GM19395 (cell line): ENCODE data around the gene CKS1B.

Experiments used
- ATAC-seq: cut with Tn5 transposase; IDR thresholded peaks from one replicate; pipeline ENCODE4 v1.9.1; 2021; ENCODE audit warnings: mild to moderate bottlenecking, moderate library complexity; ENCODE audit not compliant: unreplicated experiment

CKS1B gene

DNA sequence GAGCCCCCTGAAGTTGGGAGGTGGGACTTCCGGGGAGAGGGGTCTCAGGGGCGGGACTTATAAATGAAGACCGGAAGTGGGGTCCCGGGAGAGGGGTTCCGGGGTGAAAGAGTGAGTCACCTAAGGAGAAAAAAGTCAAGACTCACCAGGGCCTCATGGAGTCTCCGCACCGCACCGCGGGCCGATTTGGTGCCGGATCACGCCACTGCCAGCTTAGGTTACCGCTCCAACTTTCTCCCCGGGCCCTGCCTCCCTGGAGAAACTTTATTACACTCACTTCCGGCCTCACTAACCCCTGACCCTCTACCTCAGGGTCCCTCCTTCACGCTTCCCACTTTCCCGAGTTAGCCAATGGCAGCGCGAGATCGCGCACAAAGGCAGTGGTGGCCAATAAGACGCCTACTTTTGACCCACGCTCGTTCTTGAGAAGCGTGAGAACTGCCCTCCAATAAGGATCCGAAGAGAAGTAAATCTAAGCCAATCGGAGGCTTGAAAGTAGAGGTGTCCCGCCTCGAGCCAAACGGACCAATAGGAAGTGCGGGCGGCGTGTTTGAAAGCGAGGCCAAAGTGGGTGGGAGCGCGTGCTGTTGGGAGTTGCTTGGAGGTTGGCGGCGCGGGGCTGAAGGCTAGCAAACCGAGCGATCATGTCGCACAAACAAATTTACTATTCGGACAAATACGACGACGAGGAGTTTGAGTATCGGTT, at the start of gene CKS1B:
Gene CKS1B, plus strand, starts transcription at position 580 of the 706 bp plus-strand sequence. Its CDS starts 65 bp downstream, at position 645.
- ATAC-seq: peak; percentile 76

DNA sequence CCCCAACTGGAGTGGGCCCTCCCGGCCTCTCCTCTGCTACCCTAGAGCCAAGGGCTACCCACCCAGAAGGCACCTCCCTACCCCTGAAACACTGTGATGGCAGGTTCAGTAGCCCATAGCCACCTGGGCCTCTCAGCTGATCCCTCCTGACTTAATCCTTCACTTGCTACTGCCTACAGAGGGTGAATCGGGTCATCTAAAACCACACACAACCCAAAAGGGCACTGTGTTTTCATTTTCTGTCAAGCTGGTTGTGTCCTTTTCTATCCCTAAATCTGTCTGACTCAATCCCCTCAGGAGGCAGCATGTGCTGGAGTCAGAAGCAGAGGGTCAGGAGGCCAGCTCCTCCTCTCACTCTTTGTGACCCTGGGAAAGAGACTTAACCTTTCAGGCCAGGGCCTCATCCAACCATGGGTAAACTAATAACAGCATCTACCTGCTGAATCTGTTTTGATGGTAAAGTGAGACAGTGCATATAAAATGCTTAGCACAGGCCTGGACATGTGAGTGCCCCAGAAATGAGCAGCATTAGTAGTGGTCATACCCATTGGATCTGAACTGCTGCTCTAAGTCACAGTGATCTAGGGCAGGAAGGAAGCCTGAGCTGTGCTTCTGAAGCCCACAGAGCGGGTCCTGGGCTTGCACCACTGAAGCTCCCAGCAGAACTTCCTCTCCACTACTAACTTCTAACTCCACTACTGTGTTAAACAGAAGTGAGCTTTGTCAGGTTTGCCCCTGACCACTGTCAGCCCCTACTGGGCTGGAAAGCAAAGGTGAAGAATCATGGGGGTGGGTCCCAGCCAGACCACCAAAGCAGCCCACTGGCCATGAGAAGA, 48.9 kb upstream of the CKS1B start:
- no peak for ATAC-seq

DNA sequence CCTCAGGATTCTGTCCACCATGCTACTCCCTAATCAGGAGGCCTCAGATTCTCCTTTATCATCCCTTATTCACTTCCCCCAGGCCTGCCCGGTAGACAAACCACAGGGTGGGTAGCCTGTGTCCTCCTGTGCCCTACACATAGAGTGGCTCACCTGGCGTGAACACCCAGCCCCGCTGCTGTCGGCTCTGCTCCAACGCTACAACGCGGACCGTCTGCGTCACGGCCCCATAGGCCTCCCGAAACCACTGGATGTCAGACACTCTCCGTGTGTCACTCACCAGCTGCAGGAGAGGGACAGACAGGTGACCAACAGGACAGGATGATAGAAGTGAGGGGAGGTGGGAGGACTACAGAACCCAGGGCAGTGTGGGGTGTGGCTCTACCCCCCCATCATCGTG, 48.3 kb upstream of the CKS1B start:
- no peak for ATAC-seq

DNA sequence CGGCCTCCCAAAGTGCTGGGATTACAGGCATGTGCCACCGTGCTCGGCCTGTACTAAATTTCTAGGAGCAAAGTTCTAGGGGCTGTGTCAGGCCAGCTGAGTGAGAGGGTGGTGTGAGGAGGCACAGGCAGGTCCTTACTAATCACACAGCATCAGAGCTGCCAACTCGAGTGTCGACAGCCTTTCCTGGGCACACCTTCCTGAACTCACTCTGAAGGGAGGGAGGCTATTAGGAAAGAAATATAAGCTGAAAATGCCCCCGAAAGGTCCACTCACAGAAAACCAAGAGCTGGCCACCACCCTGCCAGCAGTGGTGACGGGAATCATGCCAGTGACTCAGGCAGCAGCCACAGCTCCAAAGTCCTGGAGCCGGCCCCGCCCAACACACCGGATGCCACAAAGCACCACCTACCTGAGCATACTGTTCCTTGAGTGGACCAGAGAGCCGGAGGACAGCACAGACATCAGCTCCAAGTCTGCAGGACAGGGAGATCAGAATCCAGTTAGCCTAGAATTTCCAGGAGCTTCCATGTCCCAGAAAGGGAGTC, 42.5 kb upstream of the CKS1B start:
- ATAC-seq: no peak

DNA sequence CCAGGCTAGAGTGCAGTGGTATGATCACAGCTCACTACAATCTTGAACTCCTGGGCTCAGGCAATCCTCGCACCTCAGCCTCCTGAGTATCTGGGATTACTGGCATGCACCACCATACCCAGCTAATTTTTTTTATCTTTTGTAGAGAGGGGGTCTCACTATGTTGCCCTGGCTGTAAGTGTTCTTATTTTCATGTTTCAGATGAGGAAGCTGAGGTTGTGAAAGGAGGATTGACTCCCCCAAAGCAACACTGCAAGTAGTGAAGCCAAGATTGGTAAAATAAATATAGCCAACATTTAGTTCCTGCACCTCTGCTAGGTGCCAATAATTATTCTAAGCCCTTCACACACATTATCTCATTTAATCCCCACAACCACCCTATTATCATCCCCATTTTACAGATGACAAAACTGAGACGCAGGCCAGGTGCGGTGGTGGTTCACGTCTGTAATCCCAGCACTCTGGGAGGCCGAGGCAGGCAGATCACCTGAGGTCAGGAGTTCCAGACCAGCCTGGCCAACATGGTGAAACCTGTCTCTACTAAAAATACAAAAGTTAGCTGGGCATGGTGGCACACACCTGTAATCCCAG, 40.0 kb upstream of the CKS1B start:
- ATAC-seq: no peak

DNA sequence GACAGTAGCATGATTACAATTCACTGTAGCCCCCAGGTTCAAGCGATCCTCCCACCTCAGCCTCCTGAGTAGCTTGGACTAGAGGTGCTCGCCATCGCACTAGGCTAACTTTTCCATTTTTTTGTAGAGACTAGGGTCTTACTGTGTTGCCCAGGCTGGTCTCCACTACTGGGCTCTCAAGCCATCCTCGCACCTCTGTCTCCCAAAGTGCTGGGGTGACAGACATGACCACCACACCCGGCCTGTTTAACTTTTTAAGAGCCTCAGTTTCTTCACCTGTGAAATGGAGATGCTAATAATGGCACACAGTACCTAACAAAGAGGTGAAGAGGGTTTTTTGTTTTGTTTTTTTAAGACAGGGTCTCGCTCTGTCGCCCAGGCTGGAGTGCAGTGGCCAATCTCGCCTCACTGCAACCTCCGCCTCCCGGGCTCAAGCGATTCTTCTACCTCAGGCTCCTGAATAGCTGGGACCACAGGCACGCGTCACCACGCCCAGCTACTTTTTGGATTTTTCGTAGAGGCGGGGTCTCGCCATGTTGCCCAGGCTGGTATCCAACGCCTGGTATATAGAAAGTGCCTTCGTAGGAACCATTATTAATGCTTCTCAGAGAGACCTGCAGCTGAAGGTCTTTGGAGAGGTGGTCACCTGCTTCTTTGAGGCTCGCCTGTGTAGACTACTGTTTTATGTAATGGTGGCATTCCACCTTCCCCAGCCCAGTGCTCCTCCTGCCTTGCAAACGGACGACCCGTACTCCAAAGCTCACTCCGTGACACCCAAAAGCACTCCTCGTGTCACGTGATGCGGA, 38.5 kb upstream of the CKS1B start:
- ATAC-seq: no peak

DNA sequence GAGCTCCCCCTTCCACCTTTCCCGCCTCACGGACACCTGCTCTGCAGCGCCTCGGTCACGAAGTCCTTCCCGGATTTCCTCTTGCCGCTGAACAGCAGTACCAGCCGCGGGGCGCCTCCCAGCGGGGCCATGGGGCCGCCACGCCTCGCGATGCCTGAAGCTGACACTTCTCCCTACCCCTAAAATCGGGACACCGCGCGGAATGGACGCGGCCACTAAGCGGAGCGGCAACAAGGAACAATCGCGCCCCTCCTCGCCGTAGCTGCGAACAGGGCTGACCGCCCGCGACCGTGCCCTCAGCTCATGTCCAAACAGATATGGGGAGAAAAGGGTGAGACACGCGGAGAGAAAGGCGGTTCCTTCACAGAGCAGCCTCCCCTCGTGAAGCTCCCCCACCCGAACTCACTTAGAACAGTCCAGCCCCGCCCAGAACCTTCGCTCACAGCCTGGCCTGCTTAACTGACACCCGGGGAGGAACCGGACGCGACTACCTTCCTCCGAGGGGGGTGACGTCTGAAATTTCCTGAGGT, 37.9 kb upstream of the CKS1B start, which contains the start of gene PMVK:
Gene PMVK, minus strand, starts transcription at position 165 of the 530 bp plus-strand sequence. Its CDS starts 34 bp downstream, at position 131.
- peak; percentile 79 for ATAC-seq

DNA sequence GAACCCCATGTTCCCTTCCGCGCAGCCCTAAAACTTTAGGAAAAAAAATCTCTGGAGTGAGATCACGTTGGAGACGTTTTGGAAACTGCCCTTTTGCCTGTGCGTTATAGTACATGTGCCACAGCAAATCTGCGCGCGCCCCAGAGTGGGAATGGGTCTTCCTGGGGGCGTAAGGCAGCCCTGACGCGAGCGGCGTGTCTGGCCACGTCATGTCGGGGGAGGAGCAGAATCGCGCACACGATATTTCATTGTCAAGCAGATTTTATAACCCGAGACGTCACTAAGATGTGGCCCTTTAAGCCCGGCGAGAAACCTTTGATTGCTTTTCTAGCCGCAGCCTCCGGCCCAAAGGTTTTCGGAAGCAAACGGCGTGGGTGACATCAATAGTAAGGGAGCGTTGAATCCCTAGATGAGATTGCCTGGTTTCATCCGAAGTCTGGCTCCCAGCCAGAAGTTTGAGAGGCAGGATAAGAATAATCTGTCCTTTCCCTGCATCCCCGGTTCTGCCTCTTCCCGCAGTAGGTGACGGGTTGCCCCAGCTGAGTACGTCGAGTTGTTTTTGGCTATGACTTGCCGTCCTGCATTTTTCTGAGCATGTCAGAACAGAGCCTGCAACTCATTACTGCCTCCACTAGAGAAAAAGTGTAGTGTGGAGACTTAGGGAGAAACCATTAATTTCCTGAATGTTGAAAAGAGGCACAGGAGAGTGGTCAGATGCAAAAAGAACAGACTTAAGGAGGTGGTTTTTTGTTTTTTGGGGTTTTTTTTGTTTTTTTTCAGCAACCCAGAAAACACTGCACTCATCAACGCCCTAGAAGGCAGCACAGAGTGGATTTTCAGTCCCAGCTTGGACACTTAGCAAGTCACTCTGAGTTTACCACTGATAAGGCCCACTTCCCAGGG, 37.1 kb upstream of the CKS1B start:
- peak; percentile 60 for ATAC-seq

DNA sequence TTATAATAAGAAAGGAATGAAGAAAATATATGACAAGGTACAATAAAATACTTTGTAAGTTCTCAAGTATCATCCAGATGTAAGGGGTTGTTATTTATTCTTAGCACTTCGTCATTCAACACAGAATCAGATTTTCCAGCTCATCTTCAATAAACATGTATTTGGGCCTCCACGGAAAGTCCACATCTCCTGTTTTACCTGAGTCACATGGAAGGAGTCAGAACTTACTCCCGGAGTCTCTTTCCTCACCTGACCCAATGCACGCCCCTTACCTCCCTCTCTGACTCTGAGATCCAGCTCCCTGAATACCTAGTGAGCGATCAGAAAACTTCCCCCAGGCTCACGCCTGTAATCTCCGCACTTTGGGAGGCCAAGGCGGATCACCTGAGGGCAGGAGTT, 36.5 kb upstream of the CKS1B start:
- no peak for ATAC-seq

DNA sequence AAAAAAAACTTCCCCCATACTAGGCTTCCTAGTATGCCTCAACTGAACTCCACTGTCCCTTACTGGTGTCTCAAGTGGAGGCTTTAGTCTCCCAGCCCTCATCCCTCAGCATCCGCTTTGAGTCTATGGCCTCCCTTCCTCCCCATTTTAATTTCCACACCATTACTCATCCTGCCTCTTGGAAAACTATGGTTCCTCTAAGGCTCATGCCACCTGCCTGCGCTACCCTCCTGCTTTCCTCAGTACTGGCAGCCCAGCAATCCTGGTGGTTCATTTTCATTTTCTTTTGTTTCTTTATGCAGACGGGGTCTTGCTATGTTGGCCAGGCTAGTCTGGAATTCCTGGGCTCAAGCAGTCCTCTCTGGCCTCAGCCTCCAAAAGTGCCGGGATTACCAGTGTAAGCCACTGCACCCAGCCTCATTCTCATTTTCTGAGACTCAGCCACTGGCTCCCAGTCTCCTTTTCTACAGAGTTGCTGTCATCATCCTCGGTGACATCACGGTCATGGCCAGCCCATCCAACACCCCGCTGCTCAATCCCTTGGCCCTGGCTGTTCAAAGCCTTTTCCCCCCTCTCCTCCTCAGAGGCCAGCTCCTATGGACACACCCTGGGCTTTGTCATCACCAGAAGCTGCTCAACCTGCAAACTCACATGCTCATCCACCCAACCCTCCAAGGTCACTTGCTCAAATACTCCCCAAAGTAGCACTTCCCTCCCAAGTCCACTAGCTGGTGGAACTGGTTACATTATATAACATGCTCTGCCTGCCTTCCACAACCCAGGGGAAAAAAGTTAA, 35.7 kb upstream of the CKS1B start:
- ATAC-seq: no peak

DNA sequence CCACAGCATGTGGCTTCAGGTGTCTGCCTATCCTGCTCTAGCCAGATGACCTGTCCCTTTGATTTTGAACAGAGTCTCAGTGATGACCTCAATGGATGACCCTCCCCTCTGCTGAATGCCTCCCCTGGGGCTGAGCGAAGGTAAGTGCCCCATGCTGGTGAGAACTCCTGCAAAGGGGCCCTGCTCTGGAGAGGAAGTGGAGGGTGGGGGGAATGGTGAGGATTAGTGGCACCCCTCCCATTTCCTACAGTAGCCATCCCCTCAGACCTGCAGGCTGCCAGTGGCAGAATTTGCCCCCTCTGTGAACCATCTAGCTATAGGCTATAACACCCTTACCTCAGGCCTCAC, 34.3 kb upstream of the CKS1B start:
- ATAC-seq: no peak

DNA sequence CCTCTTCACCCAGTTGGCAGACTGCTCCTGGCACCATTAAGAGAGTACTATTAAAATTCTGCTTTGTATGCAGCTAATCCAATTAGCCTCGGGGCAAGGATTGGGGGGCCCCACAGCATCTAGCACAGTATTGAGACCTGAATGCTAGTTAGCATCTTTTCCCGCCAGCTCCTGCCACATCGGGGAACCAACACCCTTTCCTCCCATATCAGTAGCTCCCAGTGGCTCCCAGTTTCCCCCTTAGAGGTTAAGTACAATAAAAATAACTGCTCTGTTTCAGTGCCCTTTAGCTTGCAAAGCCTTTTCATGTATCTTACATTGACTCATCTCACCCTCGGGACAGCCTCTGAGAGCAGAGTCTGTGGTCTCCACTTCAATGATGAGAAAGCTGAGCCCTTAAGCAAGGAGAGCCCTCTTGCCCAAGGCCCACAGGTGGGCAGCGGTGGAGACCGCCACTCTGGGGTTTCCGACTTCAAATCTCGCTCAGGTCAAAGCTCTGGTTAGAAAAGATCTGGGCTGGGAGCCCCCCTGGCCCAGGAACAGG, 33.8 kb upstream of the CKS1B start:
- no peak for ATAC-seq

DNA sequence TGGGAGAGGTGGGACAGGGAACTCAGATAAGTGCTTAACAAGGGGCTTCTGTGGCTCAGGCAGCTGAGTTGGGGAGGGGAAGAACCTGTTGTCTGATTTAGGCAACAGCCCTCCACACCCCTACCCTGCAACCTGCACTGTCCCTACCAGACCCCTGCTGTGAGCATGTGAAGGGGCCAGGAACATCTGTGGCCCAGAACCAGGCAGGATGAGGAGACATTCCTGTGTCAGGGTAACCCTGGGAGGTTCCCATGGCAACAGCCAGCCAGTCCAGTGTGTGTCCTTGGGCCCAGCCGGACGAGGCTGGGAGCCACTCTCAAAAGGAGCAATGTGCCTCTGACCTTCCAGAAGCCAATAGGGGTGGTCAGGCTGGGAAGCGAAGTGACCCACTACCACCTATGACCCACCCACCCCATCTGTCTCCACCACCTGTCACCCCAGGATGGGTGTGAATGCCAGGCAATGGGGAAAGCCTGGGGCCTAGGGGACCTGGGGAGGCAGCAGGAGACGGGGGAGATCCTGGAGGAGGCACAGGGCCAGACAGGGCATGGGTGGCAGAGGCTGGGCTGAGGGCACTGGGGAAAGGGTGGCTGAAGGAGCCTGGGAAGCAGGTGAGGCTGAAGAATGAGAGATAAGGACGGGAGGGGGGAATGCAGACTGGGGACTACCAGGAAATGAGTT, 33.0 kb upstream of the CKS1B start:
- ATAC-seq: no peak

DNA sequence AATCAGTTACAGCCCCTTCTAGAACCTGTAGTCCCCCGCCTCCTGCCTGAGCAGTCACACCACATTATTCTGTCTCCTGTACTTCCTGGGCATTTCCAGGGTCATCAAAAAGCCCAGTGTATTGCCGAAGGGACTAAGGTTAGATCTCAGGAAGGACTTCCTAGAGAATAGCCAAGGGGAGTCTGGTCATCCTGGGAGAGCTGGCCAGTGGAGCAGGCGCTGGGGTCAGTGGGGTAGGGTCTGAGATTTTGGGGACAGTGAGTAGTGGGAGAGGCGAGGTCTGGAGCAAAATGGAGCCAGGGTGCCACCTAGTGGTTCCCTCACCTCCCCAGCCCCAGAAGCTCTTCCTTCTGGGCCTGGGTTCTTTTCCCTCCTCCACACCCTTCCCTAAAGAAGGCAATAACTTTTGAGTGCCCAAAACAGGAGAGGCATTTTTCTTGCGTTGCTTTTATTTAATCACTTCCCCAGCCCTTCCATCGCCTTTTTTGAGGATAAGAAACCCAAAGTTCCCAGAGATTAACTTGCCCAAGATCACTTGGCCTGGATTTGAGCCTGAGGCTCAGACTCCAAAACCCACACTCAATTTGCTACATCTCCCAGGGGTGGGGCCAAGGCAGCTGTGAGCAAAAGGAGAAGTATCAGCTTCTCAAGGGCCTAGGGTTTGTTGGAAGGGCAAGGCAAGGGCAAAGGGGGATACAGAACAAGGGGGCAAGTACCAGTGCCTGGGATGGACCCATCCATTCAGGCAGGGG, 30.7 kb upstream of the CKS1B start:
- no peak for ATAC-seq

DNA sequence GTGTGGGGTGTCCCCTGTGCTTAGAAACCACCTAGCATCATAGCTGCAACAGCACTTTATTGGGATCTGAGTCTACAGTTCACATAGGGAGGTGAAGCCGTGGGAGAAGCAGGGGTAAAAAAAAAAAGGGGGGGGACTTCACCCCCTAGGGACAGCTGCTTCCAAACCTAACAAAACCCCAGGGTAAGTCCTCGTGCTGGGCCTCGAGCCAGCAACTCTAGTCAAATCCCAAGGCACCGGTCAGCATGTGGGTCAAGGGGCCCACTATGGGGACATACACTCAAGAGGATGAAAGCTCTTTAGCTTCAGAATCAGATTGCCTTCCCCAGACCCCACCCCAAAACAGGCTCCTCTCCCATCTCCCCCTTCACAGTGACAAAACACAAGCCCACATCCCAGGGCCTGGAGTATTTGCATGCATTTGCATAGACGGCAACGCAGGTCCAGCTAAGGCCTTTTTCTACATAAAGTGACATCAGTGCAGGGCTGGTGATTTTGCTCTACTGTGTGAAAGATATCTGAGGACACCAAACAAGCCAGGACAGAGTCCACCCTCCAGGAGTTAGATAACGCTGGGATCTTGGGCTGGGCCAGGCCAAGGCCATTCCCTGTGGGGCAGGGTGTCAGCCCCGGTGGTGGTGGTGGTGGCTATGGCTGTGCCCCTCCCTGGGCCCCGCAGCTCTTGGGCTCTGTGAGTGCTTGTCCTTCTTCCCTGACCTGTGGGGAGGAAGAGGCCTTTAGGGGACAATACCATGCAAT, 29.9 kb upstream of the CKS1B start:
- no peak for ATAC-seq

DNA sequence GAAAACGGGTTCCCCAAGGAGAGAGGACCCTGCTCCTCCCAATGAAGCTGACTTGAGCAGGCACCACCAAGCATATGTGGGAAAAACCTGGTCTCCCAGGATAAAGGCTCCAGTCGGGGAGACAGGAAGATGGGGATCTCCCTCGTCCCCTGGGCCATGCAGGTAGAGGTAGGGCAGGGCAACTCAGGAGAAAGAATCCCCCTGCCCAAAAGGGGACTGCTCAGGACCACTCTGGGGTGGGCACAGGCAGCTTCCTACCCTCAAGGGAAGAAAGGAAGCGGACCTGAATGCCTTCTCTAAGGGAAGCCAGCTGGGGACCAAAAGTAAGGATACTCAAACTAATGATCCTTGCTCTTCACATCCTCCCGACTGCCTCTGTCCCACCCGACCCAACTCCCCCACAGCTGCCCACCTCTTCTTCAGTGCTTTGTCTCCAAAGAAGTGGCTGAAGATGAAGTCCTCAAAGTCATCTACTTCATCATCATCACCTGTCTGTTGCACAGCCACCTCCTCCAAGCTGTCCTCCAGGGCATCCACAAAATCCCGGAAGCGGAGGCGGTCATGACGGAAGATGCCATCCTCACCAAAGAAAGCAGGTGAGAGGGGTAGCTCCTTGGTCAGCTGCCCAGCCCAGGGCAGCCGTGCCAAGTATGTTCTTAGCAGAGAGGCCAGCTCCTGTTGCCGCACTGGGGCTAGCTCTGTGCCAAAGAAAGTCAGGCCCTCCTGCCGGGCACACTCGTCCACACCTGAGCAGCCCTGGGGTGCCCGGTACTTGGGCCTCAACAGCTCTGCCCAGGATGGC, 29.1 kb upstream of the CKS1B start:
- no peak for ATAC-seq
